OCI-LY7 (cell line): ENCODE data around the gene SMIM26. TPM values are rescaled to one million over a fixed set of nuclear protein-coding genes. Genes with fewer than 3 reads are reported as not detected.

Experiments used
- BruUV-seq: library from RNA; stranded (reverse); fragments of 400-500 nt; replicated peaks from 2 replicates; lab custom pipeline; 2021; lab: Mats Ljungman, UMichigan
- CTCF ChIA-PET: fragments of 300-600 bp; sonication (Branson Sonifier 250); formaldehyde crosslinking; loops from one replicate; lab custom pipeline; 2022; ENCODE audit warnings: antibody characterized with exemption; ENCODE audit not compliant: unreplicated experiment; lab: Charles Lee
- POLR2A ChIA-PET: fragments of 300-600 bp; sonication (Branson Sonifier 250); formaldehyde crosslinking; loops from one replicate; lab custom pipeline; 2022; ENCODE audit warnings: antibody characterized with exemption; lab: Charles Lee
- DNase-seq: peaks from one replicate; pipeline ENCODE4 v3.0.0-alpha.2; 2015; ENCODE audit warnings: low spot score
- H2AFZ ChIP-seq: fragments of 200-600 bp; sonication (generic), shearing (Covaris generic); 2 replicates; pipeline ENCODE4 v1.6.1; 2014; ENCODE audit warnings: mild to moderate bottlenecking, antibody characterized with exemption, low read length, moderate library complexity
- H3K27ac ChIP-seq: fragments of 200-600 bp; sonication (generic); 2 replicates; pipeline ENCODE4 v1.5.1; 2014; ENCODE audit warnings: mixed run types, low read depth, mild to moderate bottlenecking, moderate library complexity, low read length, inconsistent platforms; ENCODE audit not compliant: poor library complexity, severe bottlenecking
- H3K36me3 ChIP-seq: fragments of 200-600 bp; sonication (generic); 2 replicates; pipeline ENCODE4 v1.6.1; 2014; ENCODE audit warnings: mild to moderate bottlenecking, antibody characterized with exemption, low read length, moderate library complexity, mixed read lengths; ENCODE audit not compliant: insufficient read depth
- H3K4me1 ChIP-seq: fragments of 200-600 bp; sonication (generic); 2 replicates; pipeline ENCODE4 v1.5.1; 2014; ENCODE audit warnings: mild to moderate bottlenecking, low read length; ENCODE audit not compliant: insufficient read depth, poor library complexity, severe bottlenecking
- H3K4me2 ChIP-seq: fragments of 200-600 bp; sonication (generic); 2 replicates; pipeline ENCODE4 v1.6.1; 2014; ENCODE audit warnings: mild to moderate bottlenecking, low read length
- H3K4me3 ChIP-seq: fragments of 200-600 bp; sonication (generic); 2 replicates; pipeline ENCODE4 v1.5.1; 2014; ENCODE audit warnings: mild to moderate bottlenecking, low read depth, low read length; ENCODE audit not compliant: poor library complexity, severe bottlenecking
- H3K79me2 ChIP-seq: fragments of 200-600 bp; sonication (generic); 2 replicates; pipeline ENCODE4 v1.6.1; 2016; ENCODE audit warnings: low read depth, mild to moderate bottlenecking, low read length, moderate library complexity, mixed read lengths; ENCODE audit not compliant: insufficient read depth
- H3K9me2 ChIP-seq: fragments of 200-600 bp; sonication (generic); 2 replicates; pipeline ENCODE4 v1.6.1; 2016; ENCODE audit warnings: mild to moderate bottlenecking, low read length, mixed read lengths; ENCODE audit not compliant: insufficient read depth
- H3K9me3 ChIP-seq: fragments of 200-600 bp; sonication (generic); 2 replicates; pipeline ENCODE4 v1.6.1; 2014; ENCODE audit warnings: mild to moderate bottlenecking, mixed run types, low read length, mixed read lengths
- H4K20me1 ChIP-seq: fragments of 200-600 bp; sonication (generic); 2 replicates; pipeline ENCODE4 v1.6.1; 2014; ENCODE audit warnings: mild to moderate bottlenecking, antibody characterized with exemption, low read length, moderate library complexity, mixed read lengths; ENCODE audit not compliant: insufficient read depth
- EZH2phosphoT487 ChIP-seq: fragments of 200-600 bp; sonication (generic); IDR thresholded peaks from 2 replicates; pipeline ENCODE4 v1.6.1; 2018; ENCODE audit warnings: low read depth, borderline replicate concordance, mild to moderate bottlenecking, mixed run types, antibody characterized with exemption, low read length, moderate library complexity, mixed read lengths
- intact Hi-C: fragments of 100-400 bp; cut with micrococcal nuclease; formaldehyde crosslinking; loops from one replicate; pipeline ENCODE4 v1.10.0; 2022; ENCODE audit not compliant: unreplicated experiment
- total RNA-seq, 2 experiments: library from RNA; depleted of rRNA in 1 of 2; stranded (reverse); fragments of >200 nt in 1 of 2; shearing (Covaris generic) in 1 of 2; gene quantifications; 2 replicates each; pipeline ENCODE4 v1.2.3, GENCODE V29; 2014 to 2022
- TF ChIP-seq, protein P1 (sequence below): fragments of 200-600 bp; sonication (generic); conservative IDR thresholded peaks from 2 replicates; pipeline ENCODE4 v1.5.1; 2014; ENCODE audit warnings: mild to moderate bottlenecking, antibody characterized with exemption, low read length, moderate library complexity, mixed read lengths

SMIM26 gene
- total RNA-seq, 2 experiments from 2014 or later: 71.2 to 161 TPM

DNA sequence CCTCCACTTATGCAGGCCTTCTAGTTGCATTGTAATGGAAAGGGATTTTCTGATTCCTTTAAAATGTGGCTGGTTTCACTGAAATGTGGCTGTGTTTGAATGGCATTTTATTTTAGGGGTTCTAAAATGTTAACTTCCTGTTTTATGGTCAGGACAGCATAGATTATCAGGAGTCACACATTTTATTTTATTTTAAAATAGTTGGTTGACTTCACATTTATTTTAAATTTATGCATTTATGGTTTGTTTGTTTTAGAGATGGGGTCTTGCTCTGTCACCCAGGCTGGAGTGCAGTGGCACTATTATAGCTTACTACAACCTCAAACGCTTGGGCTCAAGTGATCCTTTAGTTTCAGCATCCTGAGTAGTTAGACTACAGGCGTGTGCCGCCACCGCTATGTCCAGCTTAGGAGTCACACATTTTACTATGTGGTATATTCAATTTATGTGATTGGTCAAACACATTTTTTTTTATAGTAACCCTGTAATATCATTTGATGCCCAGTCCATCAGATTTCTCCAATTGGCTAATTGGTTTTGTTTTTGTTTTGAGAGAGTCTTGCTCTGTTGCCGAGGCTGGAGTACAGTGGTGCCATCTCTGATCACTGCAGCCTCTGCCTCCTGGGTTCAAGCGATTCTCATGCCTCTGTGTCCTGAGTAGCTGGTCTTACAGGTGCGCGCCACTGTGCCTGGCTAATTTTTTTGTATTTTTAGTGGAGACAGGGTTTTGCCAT lies 22.9 kb downstream of the SMIM26 start:
- H3K4me2 ChIP-seq: peak overlapping the region; percentile 88
- H3K79me2 ChIP-seq: no peaks in the 10 kb centered on the region; the same call in 1 of the 2 replicates
- no peak overlapping the region for H3K27ac ChIP-seq
- no TSS peak for BruUV-seq
- H3K36me3 ChIP-seq: no peaks in the 10 kb centered on the region
- ChIA-PET POLR2A (interaction anchor here (0.6 to 1.5 kb wide), 2 partner anchors 30 to 135 kb away, joined by 3 to 5 read pairs; no protein-coding TSS in a partner anchor), CTCF (no interaction called here)
- H4K20me1 ChIP-seq: no peaks in the 10 kb centered on the region
- H3K4me3 ChIP-seq: peak overlapping the region; percentile 81
- DNase-seq: peak; percentile 4
- H3K9me2 ChIP-seq: no peaks in the 10 kb centered on the region
- intact Hi-C loops: loop anchor here (5.0 kb wide), 1 partner anchor 178 kb away; no protein-coding TSS in a partner anchor
- no peak overlapping the region for H2AFZ ChIP-seq
- no peaks in the 10 kb centered on the region for H3K9me3 ChIP-seq
- H3K4me1 ChIP-seq: peaks cover 15% of the 10 kb centered on the region
- TF ChIP-seq, protein P1, sequence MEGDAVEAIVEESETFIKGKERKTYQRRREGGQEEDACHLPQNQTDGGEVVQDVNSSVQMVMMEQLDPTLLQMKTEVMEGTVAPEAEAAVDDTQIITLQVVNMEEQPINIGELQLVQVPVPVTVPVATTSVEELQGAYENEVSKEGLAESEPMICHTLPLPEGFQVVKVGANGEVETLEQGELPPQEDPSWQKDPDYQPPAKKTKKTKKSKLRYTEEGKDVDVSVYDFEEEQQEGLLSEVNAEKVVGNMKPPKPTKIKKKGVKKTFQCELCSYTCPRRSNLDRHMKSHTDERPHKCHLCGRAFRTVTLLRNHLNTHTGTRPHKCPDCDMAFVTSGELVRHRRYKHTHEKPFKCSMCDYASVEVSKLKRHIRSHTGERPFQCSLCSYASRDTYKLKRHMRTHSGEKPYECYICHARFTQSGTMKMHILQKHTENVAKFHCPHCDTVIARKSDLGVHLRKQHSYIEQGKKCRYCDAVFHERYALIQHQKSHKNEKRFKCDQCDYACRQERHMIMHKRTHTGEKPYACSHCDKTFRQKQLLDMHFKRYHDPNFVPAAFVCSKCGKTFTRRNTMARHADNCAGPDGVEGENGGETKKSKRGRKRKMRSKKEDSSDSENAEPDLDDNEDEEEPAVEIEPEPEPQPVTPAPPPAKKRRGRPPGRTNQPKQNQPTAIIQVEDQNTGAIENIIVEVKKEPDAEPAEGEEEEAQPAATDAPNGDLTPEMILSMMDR: no peak
- TF ChIP-seq EZH2phosphoT487: no peak

DNA sequence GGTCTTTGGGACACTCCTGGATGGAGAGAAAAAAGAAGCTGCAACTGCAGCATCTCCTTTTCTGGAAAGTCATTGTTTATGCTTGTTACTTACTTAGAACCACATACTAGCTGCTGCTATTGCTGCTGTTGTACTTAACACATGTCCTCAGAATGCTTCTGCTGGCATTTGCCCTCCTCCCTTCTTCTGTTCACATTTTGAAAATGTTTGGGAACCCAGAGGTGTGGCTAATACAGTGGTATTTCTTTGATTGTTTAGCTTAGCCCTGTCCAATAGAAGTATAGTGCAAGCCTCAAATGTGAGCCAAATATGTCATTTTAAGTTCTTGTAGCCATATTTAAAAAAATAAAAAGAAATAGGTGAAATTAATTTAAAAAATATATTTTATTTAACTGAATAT lies 29.0 kb downstream of the SMIM26 start:
- BruUV-seq: no TSS peak
- H3K36me3 ChIP-seq: no peaks in the 10 kb centered on the region
- H3K9me2 ChIP-seq: no peaks in the 10 kb centered on the region
- ChIA-PET CTCF (no interaction called here), POLR2A (no interaction called here)
- no peaks in the 10 kb centered on the region for H3K79me2 ChIP-seq
- TF ChIP-seq, protein P1: no peak
- TF ChIP-seq EZH2phosphoT487: no peak
- no peak overlapping the region for H2AFZ ChIP-seq
- H3K4me2 ChIP-seq: no peak overlapping the region
- intact Hi-C loops: no loop called here
- no peak overlapping the region for H3K27ac ChIP-seq
- H3K4me3 ChIP-seq: no peak overlapping the region
- no peaks in the 10 kb centered on the region for H3K4me1 ChIP-seq
- no peak for DNase-seq
- H3K9me3 ChIP-seq: no peaks in the 10 kb centered on the region
- no peaks in the 10 kb centered on the region for H4K20me1 ChIP-seq

DNA sequence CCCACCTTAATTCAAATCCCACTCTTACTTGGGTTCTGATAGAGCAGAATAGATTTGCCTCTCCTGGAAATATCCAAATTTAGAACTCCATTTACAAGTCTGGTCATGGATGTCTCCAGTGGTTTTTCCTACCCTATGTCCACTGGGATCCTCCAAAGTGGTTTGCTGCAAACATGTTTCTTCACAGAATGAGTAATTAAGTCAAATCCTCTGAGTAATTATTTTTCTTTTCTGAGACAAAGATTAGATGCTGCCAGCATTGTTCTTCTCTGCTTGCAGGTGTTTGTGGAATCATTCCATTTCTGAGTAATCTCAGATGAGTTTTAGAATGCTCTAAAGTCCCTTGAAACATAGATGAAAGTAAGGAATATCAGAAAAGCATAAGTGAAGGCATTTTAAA lies 42.5 kb downstream of the SMIM26 start:
- Histone ChIP-seq H3K4me3 (no peak overlapping the region), H3K4me1 (no peaks in the 10 kb centered on the region), H3K36me3 (no peaks in the 10 kb centered on the region), H3K9me2 (no peaks in the 10 kb centered on the region), H2AFZ (no peak overlapping the region), H3K79me2 (no peaks in the 10 kb centered on the region), H4K20me1 (no peaks in the 10 kb centered on the region), H3K27ac (no peak overlapping the region), H3K9me3 (no peaks in the 10 kb centered on the region), H3K4me2 (no peak overlapping the region)
- CTCF ChIA-PET: no interaction called here
- BruUV-seq: no TSS peak
- TF ChIP-seq EZH2phosphoT487: no peak
- TF ChIP-seq, protein P1: no peak
- DNase-seq: no peak
- POLR2A ChIA-PET: no interaction called here
- intact Hi-C loops: no loop called here
